GM23248 (cell line): ENCODE measurements around the gene ARFIP1.

Experiments
- EZH2 ChIP-seq: fragments of 200-600 bp; sonication (generic); IDR thresholded peaks from 2 replicates; pipeline ENCODE4 v1.6.1; 2018; ENCODE audit warnings: antibody characterized with exemption, mild to moderate bottlenecking; ENCODE audit not compliant: insufficient read depth, poor library complexity, severe bottlenecking
- EZH2phosphoT487 ChIP-seq: fragments of 200-600 bp; sonication (generic); IDR thresholded peaks from 2 replicates; pipeline ENCODE4 v1.6.1; 2018; ENCODE audit warnings: antibody characterized with exemption, moderate library complexity, mild to moderate bottlenecking, low read depth; ENCODE audit not compliant: insufficient read depth

DNA sequence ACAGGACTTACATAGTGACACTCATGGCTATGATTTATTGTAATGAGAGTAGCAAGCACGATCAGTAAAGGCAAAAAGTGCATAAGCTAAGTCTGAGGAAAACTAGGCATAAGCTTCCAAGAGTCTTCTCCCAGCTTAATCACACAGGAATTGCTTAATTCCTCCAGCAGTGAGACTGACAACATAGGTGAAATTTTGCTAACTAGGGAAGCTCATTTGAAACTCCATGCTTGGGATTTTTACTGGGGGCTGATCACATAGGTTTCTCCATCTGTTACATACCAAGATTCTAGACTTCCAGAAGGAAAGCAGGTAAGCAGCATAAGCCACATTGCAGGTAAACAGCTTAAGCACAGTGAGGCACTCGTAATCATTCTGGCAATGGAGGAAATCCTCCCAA, 84.6 kb downstream of the ARFIP1 start:
- TF ChIP-seq EZH2 (no peak), EZH2phosphoT487 (no peak)
